HG02852 (cell line): Measurements from ENCODE around the gene SLFN5.
"Not testable (repeated sequence)": the region's sequence is repeated elsewhere in the genome, so short reads cannot be mapped to it uniquely, and the experiment has no call there.

ENCODE experiments used
- ATAC-seq: cut with Tn5 transposase; IDR thresholded peaks from one replicate; pipeline ENCODE4 v1.9.1; 2021; ENCODE audit warnings: mild to moderate bottlenecking, moderate library complexity; ENCODE audit not compliant: unreplicated experiment

SLFN5 gene

DNA sequence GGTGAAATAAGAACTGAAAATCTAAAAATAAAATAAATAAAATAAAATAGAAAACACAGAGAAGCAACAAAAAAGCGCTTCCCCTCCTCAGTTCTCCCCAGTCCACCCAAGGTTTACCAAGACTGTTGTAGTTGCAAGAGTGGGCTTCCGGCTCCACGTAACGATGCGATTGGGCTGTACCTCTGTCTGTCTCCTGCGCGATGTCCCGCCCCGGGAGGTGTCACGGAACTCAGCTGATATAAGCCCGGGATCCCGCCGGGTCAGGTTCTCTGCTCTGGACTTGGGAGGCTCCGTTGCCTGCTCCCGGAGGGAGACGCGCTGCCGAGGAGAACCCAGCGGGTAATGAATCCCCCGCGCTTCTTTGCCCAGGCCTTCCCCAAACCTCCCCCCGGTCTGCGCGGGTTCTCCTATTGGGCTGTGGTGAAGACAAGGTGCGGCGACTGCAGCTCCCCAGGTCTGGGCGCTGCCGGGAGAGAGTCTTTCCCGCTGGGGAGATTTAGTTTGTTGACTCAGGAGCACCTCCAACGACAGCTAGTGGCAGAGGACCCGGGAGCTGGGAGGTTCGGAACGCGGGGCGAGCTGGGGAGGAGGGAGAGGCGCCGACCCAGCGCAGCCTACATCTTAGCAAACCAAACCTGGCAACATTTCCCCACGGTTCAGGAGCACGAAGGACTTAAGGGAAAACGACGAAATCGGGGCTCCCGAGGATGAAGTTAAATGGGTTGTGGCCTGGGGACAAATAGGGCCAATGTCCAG, at the start of gene SLFN5:
TSS of gene SLFN5 (plus strand) at position 268 of the 756 bp plus-strand sequence. CDS start 15,619 bp downstream, outside the sequence.
- ATAC-seq = peak; percentile 74

- ATAC-seq = not testable (repeated sequence)
Measured at GRCh38 chr17:35194001-35194400, 48.9 kb upstream of the SLFN5 start, which contains the start of gene SLC35G3. Gene SLC35G3 (minus strand): TSS chr17:35194393. CDS start chr17:35194307, 86 bp downstream.

DNA sequence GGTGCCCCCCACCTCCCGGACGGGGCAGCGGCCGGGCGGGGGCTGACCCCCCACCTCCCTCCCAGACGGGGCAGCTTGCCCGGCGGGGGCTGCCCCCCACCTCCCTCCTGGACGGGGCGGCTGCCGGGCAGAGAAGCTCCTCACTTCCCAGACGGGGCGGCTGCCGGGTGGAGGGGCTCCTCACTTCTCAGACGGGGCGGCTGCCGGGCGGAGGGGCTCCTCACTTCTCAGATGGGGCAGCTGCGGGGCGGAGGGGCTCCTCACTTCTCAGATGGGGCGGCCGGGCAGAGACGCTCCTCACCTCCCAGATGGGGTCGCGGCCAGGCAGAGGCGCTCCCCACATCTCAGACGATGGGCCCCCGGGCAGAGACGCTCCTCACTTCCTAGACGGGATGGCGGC, 47.8 kb upstream of the SLFN5 start:
- ATAC-seq = not testable (repeated sequence)

- ATAC-seq = not testable (repeated sequence)
Measured at GRCh38 chr17:35202582-35202981, 40.3 kb upstream of the SLFN5 start.

GRCh38 chr17:35210741-35211140, 32.1 kb upstream of the SLFN5 start:
- no peak for ATAC-seq

DNA sequence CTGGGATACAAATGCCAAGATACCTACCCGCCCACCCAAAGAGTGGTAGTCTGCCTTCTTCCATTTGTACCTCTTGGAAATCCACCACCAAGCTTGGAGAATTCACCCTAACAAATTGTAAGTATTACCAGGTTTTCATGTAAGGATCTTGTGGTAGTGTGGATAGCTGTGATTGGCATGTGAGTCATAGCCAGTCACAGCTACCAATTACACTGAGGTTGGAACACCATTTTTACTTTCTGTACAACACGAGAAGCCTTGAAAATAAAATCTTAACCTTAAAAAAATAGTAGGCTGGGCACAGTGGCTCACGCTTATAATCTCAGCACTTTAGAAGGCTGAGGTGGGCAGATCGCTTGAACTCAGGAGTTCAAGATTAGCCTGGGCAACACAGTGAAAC, 30.2 kb upstream of the SLFN5 start:
- ATAC-seq = no peak

- ATAC-seq = no peak
Measured at GRCh38 chr17:35213412-35213940, 29.4 kb upstream of the SLFN5 start.

GRCh38 chr17:35214192-35214591, 28.7 kb upstream of the SLFN5 start:
- no peak for ATAC-seq

DNA sequence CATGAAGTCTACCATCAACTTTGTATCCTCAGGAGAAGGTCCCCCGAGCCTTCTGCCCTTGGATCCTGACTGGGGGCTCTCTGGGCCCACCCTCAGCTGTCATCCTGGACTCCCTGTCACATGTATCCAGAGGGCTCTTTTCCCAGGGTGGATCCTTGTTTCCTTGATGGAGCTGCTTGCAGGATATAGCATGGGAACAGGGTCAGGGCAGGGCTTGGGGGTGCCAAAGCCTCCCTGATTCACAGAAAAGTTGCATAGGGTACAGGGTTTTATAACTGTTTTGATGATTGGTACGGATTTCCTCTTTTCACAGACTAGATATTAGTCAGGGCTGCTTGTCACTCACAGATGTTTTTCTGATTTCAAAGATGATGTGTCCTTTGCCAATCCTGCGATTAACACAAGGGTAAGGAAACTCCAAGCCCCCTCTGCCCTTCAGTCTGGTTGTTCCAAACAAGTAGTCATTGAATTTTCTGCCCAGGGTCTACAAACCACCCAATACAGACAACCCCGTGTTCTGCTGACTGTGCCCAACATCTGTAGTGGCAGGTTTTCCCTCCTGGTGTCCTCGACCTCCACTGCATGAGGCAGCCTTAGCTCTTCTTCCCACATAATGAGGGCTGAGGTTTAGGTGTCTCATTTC, 28.1 kb upstream of the SLFN5 start:
- no peak for ATAC-seq

DNA sequence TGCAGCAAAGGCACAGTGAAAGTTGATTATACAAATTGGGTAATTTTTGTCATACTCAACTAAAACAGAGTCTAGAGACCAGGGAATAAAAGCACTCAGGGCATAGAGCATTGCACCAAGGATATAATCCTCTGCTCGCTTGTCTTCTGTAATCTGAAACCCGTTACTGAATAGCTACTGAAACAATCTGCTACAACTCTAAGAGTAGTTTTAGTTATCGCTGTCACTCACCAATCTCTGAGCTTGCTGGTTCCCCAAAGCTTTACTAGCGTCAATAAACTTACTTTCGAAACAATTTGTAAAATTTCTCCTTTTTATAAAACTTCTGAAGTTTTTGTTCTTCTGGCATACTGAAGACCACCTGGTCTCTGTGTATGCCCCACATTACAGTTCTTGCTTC, 25.8 kb upstream of the SLFN5 start:
- ATAC-seq = no peak

GRCh38 chr17:35218915-35219314, 24.0 kb upstream of the SLFN5 start:
- ATAC-seq = no peak

- no peak for ATAC-seq
Measured at GRCh38 chr17:35222452-35222851, 20.4 kb upstream of the SLFN5 start.

DNA sequence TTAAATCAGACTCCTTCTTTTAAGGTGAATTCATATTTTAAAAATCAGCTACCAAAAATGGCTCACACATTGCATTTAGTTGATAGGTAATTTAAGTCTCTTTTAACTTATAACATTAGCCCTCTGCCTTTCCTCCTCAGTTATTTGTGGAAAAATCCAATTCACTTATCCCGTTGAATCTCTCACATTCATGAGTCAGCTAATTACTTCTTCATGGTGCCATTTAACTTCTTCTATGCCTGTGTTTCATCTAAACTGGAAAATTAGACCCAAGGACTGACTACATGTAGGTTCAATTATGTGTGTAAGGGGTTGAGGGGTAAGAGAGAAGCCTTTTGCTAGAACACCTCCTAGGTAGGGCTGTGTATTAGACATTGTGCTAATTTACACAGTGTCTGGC, 18.4 kb upstream of the SLFN5 start:
- ATAC-seq = no peak

DNA sequence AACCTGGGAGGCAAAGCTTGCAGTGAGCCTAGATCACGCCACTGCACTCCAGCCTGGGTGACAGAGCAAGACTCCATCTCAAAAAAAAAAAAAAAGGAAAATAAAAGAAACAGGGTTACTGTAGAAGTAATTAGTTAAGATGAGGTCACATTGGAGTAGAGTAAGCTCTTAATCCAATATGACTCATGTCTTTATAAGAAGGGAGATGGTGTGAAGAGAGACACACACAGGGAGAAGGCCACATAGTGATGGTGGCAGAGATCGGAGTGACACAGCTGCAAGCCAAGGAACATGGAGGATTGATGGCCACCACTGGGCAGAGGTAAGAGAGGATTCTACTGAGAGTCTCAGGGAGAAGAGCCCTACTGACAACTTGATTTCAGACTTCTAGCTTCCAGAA, 15.3 kb upstream of the SLFN5 start:
- ATAC-seq = no peak

- no peak for ATAC-seq
Measured at GRCh38 chr17:35229638-35230037, 13.2 kb upstream of the SLFN5 start.

GRCh38 chr17:35234315-35234714, 8.6 kb upstream of the SLFN5 start:
- ATAC-seq = not testable (repeated sequence)

GRCh38 chr17:35235289-35235688, 7.6 kb upstream of the SLFN5 start:
- ATAC-seq = no peak

GRCh38 chr17:35235917-35236316, 7.0 kb upstream of the SLFN5 start:
- ATAC-seq = no peak

DNA sequence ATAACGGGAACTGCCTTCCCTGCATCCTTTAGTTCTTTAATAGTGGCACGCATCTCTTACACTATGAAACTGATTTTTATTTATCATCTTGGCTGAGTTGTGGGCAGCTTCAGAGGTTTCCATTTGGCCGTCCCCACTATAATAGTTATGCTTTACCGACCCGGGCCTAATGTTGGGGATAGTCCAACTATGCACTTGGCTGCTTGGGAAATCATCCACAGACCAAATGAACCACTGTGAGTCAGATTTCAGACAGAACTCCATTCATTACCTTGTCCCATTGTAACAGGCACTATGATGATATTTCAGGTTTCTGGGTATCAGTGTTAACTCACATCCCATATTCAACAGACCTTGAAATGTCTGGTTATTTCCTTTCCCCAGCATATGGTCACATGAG, 6.1 kb upstream of the SLFN5 start:
- no peak for ATAC-seq

- ATAC-seq = no peak
Measured at GRCh38 chr17:35238821-35239220, 4.1 kb upstream of the SLFN5 start.

GRCh38 chr17:35239823-35240222, 3.0 kb upstream of the SLFN5 start:
- ATAC-seq = no peak

DNA sequence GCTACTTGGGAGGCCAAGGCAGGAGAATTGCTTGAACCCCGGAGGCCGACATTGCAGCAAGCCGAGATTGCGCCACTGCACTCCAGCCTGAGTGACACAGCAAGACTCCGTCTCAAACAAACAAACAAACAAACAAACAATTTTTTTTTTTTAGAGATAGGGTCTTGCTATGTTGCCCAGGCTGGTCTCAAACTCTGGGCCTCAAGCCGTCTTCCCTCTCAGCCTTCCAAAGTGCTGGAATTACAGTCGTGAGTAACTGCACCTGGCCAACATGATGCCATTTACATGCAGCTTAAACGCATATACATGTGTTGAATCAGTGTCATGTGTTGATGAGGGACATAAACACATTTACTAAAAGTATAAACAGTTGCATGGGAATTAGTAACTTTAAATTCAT, 2.0 kb upstream of the SLFN5 start:
- ATAC-seq = no peak
